ENCODE results near the gene SHANK2.

SHANK2 gene

DNA sequence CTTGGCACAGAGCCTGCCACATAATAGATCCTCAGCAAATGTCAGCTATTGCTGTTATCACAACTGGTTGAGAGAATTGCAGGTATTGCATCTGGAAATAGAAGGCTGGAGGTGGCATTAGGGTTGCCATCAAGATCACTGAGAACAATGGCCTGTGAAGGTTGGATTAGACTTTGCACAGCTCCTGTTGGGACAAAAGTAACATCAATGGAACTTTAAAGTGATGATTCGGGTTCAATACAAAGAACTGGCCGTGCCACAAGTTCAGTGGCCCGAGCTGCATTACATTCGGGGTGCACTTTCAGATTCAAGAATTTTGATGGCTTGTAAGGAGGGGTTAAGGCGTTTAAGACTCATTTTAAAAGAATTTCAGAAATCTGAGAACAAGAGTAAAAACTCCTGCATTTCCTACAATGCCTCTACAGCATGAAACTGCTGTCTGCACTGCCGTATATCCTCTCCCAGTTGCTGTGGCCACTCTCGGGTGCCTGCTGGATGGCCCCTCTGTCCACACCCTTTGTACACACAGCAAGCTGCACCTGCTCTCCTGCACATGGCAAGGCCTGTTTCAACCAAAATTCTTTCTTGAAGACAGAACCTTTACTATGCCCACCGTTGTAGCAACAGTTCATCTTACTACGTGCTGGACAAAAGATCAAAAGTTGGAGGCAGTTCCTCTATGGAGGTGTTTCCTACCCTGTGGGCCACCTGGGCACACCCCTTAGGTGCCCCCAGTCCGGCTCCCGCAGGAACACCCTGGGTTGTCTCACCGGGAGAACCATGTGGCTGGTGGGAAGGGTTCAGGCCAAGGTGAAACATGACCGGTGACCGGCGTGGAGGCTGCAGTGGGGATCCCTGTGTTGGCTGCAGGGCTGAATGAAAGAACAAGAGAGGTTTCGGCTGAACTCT lies 17.5 kb upstream of the SHANK2 start:
- no peak for DNase-seq (ENCODE audit: extremely low read depth in 1 of 2, low read depth in 1 of 2)

DNA sequence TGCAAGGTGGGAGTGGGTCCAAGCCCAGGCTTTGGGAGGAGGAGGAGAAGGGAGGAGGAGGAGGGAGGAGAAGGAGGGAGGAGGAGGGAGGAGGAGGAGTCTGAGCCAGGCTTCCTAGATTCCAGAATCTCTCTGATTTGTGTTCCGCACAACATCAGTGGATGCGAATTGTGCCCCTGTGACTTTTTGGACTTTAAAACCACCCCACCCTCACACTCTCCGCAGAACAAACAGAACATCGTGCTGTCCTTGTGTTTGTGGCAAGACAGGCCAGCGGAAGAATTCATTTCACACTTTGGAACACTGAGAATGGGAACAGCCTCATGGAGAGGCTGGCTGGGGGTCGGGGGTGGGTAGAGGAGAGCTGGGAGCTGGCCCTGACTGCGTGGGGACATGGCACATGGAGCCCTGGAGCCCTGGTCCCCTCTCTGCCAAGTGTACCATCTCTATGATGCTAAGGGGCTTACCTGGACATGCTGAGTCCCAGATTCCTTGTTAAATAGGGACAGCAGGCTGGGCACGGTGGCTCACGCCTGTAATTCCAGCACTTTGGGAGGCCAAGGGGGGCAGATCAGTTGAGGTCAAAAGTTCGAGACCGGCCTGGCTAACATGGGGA lies 16.4 kb upstream of the SHANK2 start:
- DNase-seq (ENCODE audit: extremely low read depth in 1 of 2, low read depth in 1 of 2), result no peak

DNA sequence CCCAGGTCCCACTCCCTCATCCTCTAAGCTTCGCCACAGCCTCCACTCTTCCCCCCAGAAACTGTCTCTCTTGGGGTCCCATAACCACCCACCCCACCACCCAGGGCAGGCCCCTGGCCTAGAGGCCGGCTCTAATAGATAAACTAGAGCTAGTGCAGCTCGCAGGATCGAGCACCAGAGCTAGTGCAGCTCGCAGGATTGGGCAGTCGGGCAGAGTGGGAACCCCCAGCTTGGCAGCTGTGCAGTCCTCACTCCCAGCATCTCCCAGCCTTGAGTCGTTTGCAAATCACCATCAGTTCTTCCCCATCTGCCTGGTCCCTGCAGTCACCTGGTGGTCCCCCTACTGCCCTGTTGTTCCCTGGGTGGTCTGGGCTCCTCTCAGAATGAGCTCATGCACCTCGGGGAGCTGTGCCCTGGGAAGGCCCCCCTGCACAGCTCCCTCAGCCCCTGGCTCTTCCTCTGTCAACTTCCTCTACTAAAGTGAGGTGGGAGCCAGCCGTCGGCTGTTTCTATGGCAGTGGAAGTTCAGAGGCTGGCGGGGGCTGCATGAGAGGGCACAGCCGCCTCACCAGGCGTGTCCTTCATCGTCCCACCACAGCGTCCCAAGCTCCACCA lies 15.5 kb upstream of the SHANK2 start:
- DNase-seq (ENCODE audit: extremely low read depth in 1 of 2, low read depth in 1 of 2), result no peak

DNA sequence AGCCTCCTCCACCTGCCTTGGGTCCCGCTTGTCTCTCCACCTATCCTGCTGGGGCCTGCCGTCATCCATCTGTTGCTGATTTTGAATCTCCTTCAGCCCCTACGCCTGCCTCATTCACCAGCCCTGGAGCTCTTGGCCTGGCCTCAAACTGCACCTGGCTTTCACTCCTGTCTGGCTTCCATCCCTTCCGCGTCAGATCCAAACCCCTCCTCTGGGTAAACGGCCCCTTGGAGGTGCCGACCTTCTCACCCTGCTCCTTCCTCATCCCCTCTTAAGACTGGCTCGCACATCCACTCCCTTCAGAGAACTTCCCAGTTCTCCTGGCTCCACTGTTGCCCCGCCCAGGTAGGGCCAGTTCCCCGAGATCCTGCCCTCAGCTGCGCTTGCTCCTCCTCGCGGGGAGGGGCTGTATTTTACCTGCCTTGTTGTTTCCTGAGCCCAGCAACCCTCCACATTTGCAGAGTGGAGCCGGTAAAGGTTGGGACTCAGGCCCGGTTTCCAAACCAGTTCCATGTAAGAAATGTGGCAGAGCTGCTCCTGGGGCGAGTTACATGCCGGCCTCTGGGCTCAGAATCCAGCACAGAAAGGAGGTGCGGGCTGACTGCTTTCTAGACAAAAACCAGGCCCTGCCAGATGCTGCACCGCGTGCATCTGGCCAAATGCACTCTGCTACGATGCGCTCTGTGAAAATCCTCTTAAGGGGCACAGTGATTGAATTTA lies 13.9 kb upstream of the SHANK2 start:
- no peak for DNase-seq (ENCODE audit: extremely low read depth in 1 of 2, low read depth in 1 of 2)

DNA sequence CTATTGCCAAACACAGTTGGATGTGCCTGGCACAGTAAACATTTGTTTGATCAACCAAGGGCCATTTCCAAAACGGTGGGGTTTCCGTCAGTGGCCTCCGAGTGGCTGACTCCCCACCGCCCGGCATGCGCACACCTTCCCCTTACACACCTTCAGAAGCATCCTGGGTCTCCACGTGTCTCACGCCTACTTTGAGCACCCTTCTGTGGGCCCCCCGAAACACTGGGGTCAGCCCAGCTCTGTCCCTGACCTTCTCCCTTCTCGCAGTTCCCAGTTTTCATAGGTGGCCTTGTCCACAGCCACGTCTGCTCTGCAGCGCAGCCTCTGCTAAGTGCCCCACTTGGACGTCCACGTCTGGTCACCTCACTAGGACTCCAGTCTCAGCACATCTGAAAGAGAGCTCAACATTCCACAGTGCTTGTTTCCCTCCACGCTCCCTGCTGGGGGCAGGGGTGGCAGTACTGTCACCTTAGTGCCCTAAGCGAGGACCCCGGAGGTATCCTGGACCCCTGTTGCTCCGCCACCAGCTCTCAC lies 13.2 kb upstream of the SHANK2 start:
- DNase-seq (ENCODE audit: extremely low read depth in 1 of 2, low read depth in 1 of 2), result no peak

DNA sequence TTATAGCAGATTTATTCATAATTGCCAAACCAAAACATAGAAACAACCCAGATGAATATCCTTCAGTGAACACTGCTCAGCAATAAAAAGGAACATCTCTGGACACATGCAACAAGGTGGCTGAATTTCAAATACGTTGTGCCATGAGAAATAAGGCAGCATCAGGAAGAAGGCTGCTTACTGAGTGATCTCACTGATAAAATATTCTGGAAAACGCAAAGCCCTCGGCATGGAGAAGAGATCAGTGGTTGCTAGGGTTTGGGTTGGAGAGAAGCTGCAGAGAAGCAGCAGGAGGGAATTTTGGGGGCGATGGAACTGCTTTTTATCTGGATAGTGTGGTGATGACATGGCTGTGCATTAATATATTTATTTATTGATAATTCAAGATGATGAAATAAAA lies 11.0 kb upstream of the SHANK2 start:
- DNase-seq (ENCODE audit: extremely low read depth in 1 of 2, low read depth in 1 of 2), result no peak

DNA sequence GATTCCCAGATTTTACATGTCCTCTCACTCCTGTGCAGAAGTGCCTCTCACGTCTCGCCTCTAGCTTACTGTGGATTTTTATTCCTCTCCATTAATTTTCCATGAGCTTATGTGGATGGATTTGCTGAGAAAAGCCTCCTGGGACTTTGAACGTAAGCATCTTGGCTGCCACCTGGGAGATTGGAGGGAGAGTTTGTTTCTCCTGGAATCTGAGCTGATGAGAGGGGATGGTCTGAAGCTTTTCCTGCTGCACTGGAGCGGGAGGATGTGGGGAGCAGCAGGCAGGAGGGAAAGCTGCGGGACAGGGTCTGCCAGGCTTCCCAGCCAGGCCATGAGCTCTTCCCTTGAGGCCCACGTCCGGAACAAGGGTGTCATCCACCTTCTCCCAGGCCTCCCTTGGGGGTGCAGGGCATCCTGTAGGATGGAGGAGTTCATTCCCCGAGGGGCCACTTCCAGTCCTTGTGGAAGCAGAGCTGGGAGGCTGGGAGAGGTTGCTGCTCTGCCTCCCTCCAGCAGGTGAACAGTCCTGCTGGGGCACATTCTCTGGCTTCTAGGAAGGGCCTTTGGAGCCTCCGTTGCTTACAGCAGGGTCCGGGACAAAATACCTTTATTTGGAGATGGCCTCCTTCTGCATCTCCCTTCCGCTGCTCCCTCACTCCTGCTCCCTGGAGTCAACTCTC lies 3.6 kb upstream of the SHANK2 start:
- no peak for DNase-seq (ENCODE audit: extremely low read depth in 1 of 2, low read depth in 1 of 2)

DNA sequence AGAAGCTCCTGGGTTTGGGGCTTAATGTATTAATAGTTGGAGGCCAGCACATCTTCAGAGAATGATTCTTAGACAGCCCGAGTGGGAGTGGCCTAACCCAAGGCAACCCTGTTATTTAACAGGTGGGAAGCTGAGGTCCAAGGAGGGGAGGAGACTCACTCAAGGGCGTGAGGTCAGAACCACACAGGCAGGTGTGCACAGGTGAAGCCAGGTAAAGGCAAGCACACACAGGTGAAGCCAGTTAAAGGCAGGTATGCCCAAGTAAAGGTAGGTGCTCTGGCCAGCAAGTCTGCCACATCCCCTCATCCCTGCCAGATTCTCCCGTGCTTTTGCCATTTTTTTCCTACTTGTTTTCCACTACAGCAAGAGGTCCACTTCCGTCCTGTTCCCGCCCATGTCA lies 2.9 kb upstream of the SHANK2 start:
- DNase-seq (ENCODE audit: extremely low read depth in 1 of 2, low read depth in 1 of 2), result no peak

DNA sequence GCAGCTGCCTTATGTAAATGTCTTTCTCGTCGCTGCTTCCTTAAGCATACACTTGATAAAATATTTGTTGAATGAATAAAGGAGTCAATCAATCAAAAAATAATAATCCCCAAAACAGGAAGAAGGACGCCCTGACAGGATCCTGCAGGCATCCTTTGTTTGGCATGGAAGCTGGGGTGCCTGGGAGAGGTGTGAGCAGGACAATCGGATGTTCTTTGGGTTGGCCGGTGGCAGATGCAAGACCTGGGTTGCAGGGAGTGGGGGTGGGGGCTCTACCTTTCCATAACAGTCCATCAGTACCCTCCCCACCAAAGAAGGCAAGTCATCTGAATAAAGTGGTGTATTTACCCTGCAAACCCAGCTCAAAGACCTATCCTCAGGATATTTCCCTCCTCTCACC lies 1.4 kb upstream of the SHANK2 start:
- DNase-seq (ENCODE audit: extremely low read depth in 1 of 2, low read depth in 1 of 2), result no peak

DNA sequence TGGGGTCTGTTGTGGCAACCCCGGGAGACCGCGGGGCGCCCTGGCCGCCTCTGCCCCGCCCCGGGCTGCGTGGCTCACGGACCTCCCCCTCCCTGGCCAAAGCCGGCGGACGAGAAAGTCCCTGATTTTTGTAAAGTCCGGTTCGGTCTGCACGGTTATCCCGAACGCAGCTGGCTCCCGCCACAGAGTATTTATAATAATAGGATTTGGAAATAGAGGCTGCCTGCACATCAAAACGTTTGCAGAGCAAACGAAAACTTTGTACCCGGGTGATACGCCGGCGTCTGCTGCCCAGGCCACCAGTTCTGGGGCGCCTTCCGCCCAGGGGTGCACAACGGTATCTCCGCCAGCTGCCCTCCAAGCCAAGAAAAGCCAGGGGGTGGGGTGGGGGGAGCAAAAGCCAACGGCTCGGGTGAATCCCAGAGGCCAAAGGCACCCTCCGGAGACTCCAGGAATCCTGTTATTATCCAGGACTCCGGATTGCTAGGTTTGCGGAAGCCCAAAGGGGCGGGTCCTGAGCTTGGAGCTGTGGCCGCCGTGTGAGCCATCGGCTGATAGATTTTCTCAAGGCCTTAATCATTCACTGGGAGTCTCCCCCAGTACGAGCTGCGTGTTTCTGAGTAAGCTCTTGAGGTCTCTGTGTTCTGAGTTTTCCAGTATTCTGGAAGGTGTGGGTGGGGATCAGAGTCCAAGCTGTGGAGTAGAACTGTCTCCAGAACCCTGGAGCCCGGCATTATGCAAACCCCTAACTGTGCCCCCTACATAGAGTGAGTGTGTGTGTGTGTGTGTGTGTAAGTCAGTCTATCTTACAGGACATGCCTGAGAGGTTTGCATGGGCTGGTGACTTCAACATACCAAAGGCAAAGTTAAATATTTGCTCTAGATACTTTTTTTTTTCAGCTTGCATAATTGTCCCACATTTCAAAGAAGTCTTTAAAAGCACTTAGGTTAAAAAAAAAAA lies 673 bp upstream of the SHANK2 start:
- DNase-seq (ENCODE audit: extremely low read depth in 1 of 2, low read depth in 1 of 2), result no peak

DNA sequence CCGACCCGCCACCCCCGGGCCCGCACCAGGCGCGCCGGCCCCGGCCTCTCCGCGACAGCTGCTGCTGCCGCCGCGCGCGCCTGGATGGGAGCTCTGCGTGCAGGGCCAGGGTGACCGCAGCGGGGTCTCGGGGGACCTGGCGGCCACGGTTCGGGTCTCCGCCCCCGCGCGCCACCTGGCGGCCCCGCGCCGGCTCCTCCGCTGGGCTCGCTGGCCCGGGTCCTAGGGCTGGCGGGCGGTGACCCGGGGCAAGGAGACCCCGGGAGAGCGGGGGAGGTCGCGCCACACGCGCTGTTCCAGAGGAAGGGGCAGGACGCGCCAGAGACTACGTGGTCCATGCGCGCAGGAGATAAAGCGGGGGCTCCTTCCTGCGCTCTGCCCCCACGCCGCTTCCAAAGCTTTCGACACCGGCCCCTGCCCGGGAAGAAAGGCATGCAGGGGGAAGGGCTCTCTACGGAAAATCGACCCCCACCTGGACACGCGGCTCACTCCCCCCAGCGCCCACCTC lies 562 bp downstream of the SHANK2 start:
- DNase-seq (ENCODE audit: extremely low read depth in 1 of 2, low read depth in 1 of 2), result no peak

DNA sequence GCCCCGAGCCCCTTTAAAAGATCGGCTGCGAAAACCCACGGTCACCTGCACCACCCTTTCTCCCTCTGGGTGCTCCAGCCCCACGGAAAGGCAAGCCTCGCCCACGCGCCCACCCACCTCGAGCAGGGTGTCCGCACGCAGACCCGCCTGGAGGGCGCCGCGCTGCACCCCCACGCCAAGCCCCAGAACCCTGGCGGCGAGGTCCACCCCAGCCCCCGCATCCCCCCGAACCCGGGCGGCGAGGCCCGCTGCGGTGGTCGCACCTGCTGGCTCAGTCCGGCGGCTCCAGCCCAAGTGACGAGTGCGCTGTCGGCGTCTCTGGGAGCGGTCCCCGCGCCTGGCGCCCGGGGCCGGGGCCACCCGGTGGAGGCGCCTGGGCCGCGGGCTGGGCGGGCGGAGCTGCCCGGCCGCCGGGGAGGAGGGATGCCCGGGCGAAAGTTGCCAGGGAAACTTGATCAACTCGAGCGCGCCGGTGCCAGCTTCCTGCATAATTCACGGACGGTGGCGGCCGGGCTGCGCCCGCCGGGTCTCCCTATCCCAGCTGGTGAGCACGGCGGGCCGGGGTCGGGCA lies 1.1 kb downstream of the SHANK2 start:
- no peak for DNase-seq (ENCODE audit: extremely low read depth in 1 of 2, low read depth in 1 of 2)

DNA sequence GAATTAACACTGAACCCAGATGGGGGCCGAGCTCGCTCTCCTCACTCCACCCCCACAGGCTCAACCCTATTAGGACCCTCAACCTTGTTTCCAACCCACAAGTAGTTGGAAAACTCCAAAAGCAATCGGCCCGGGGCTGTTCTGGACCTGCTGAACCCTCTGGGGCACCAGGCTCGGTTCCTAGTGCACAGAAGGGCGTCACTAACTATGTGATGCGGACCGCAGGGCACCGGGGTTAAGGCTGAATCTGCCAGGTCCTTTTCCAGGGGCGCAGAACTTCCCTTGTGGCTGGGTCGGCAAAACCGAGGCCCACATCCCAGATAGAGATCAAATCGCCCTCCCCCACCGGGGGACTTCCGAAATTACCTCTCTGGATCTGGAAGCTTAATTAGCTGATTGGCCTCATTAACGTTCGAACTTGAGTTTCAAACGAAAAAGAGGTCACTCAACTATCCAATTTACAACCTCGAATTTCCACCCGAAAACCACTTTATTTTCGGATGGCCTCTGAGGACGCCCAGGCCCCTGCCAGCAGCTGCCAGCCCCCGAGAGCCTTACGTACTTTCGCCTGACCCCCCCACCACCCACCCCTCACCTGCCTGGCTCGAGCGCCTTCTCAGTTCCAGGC lies 1.7 kb downstream of the SHANK2 start:
- DNase-seq (ENCODE audit: extremely low read depth in 1 of 2, low read depth in 1 of 2), result no peak

DNA sequence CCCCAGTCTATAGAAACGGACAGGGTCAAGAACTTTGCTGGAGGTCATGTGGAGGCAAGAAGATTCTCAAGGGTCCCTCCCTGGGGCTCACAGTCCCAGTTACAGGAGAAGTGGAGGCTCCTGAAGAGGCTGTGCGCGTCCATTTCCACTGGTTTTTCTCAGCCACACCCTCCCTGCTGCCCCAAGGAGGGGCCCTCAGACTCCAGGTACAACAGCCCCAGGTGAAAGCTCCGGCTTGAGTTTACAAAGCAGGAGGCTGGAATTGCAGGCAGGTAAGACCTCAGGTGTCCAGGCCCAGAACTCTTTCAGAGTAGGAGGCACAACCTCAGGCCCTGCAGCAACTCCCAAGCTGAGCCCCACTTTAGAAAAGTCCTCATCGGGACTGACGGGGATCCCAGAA lies 3.1 kb downstream of the SHANK2 start:
- no peak for DNase-seq (ENCODE audit: extremely low read depth in 1 of 2, low read depth in 1 of 2)

DNA sequence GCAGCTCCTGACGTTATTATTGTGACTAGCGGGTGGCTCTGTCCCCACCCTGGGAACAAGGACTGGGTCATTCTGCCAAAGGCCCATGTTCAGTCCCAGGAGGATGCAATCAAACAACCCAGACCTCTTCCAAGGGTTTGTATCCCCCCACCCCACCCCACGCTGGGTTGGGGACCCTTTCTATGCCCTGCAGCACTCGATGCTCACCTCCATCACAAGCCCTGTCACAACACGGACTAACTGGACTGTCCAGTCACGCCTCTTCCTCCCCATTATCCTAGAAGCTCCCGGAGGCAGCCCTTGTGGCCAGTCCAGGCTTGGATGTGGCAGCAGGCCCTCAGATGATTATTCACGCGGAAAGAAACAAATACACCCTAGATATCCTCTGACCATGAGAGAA lies 3.7 kb downstream of the SHANK2 start:
- no peak for DNase-seq (ENCODE audit: extremely low read depth in 1 of 2, low read depth in 1 of 2)

DNA sequence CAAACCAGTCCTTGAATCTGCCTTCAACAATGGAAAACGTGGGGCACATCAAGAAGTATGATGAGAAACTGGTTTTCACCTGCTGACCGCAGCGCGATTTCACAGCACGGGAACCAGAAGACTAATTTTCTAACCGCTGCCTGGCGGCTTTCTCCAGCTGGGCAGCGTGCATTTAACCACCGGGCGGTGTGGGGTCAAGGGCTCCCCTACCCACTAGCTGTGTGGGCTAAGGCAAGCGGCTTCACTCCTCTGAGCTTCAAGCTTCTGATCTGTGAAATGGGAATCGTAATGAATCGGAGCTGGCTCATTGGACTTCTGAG lies 4.2 kb downstream of the SHANK2 start:
- no peak for DNase-seq (ENCODE audit: extremely low read depth in 1 of 2, low read depth in 1 of 2)

DNA sequence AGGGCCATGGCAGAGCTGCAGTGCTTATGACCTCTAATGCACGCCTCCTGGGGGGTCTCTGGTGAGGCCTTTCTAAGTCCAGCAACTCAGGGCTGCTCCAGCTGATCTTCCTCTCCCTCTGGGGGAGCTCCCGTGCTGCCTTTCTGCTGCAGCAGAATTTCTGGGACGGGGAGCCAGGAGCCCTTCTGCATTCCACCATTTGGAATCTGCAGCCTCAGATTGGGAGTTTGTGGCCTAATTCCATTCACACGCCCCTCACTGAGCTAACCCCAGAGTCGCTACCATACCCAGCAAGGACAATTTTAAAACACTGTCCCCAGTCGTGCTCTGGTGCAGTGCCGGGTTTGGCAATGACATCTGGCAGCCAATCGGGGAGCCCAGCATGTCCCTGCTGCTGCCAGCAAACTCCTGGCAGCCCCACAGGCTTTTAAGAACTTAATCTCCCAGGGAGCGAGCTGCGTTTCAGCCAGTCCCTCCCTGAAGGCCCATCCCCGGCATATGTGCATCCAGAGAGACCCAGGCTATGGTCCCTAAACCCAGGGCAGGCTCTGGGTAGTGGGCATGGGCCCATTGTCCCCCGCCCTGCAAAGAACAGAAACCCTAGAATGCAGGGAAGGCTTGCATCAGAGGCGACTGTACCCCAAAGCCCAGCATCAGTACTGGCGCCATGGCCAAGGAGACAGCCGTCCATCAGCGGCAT lies 4.7 kb downstream of the SHANK2 start:
- no peak for DNase-seq (ENCODE audit: extremely low read depth in 1 of 2, low read depth in 1 of 2)

DNA sequence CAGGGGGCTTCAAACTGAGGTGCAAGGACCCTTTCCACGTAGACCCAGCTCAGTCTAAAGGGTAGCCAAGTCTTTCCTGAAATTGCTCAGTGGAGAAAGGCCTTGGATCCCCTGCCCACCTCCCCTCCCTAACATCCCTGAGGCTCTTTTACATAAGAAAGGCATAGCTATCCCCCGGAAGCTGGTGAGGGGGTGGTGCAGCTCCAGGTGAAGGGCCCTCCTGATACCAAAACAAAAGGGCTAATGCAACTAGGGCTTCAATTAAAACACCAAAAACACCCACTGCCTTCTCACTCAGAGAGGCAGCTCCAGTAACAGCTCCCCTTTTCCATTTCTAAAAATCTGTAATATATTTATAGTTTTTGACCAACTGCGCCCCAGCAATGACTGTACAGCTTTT lies 5.8 kb downstream of the SHANK2 start:
- DNase-seq (ENCODE audit: extremely low read depth in 1 of 2, low read depth in 1 of 2), result no peak
